ENCODE results near the gene PRKCB.
A peak's percentile ranks its signal among the peaks of the same experiment; 100 is the strongest.
"Not testable (repeated sequence)": the region's sequence is repeated elsewhere in the genome, so short reads cannot be mapped to it uniquely, and the experiment has no call there.

The PRKCB gene

DNA sequence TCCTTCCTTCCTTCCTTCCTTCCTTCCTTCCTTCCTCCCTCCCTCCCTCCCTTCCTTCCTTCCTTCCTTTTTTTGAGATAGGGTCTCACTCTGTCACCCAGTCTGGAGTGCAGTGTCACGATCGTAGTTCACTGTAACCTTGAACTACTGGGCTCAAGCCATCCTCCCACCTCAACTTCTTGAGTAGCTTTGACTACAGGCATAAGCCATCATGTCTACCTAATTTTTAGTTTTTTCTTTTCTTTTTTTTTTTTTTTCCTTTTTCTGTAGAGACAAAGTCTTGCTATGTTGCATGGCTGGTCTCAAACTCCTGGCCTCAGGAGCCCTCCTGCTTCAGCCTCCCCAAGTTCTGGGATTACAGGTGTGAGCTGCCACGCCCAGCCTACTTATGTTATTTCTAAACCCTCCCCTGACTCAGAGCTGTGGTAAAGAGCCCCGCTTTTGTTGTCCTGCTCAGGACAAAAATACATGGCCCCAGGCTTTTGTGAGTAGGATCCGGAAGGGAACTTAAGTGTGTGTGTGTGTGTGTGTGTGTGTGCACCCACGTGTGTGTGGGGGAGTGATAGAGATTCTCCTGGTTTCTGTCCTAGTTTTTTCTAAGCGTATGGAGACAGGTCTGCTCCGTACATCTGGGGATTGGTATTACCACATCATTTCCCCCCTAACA, 67.1 kb downstream of the PRKCB start:
- DNase-seq (ENCODE audit: low read depth), result peak; percentile 6

DNA sequence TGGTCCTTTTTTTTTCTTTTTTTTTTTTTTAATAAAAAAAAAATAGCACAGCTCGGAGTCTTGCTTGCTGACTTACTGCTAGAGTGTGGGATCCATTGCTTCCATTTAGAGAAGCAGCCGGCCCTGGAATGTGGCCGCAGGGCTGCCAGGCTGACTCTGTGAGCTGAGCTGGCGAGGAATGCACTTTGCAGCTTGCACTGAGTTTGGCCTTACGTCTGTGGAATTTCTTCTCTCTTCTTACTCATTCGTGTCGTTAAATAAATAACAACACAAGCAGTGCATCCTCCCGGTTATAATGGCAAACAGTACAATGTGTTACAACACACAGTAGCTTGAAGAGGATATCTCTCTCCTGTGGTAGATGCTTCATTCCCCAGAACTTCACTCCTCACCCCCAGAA, 69.2 kb downstream of the PRKCB start:
- peak; percentile 95 for DNase-seq (ENCODE audit: low read depth)

DNA sequence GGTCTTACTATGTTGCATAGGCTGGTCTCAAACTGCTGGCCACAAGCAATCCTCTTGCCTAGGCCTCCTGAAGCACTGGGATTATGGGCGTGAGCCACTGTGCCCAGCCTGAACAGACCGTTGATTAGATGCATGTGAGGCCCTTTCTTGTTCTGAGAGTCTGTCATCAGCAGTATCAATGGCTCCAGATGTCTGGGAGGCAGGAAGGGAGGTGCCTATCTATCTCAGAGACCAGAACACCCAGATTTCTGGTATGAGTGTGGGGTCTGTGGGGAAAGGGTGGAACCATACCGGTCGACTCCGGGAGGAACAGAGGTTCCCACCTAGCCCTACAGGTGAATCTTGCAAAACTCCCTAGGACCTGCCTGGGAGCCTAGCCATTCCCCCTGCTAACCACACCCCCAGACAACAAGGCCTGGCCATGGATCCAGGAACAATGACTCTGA, 71.7 kb downstream of the PRKCB start:
- DNase-seq (ENCODE audit: low read depth), result no peak

DNA sequence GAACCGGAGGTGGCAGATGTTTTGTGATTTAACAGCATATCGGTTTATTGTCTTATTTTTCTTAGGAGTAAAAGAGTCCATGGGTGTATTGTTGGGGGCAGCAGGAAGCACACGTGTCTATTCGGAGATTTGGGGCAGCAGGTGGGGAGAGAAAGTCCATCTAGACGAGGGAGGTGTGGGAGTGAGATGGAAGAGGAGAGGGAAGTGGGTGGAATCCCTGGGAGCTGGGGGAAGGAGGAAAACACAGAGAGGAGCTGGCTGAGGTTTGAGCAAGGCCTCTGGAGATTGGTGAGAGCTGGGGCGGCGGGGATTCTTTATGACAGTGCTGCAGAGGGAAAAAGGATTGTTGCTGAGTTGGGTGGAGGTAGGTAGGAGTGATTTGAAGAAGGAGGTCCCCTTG, 72.1 kb downstream of the PRKCB start:
- no peak for DNase-seq (ENCODE audit: low read depth)

DNA sequence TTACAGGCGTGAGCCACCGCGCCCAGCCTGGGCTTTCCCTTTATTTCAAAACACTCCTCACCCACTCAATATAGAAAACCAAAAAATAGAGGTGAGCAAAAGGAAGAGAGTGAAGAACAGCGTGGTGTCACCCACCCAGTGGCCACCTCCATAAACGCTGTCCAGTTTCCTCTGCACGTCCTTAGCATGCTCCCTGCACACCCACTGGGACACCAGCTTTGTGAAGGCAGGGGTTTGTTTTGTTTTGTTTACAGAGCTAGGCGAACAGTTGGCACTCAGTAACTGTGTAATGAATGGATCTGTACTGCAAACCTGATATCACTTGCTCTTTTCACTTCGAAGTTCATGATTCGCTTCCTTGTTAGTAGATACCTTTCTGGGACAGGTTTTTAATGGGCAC, 73.0 kb downstream of the PRKCB start:
- no peak for DNase-seq (ENCODE audit: low read depth)

DNA sequence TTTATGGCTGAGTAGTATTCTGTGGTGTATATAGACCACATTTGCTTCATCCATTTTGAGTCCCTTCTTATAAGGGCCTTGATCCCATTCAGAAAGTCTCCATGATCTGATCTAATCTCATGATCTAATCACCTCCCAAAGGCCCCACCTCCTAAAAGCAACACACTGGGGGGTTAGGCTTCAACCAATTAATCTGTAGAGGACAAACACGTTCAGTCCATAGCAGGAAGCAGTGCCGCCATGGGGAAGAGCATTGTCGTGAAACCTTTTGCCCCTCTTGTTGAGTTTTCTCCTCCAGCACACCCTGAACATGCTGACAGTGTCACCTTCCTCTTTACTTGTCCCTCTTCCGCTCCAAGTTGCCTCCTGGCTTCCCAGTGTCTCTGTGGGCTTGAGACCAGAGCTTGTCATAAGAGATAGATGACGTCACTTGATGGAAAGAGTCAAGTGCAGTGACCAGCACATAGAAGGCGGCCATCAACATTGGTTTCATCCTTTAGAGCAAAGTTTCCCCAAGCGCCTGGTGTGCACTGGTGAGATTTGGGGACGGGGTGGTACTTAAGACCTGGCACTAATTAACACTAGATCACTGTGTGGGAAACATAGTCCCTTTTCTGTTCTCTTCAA, 74.1 kb downstream of the PRKCB start:
- no peak for DNase-seq (ENCODE audit: low read depth)

DNA sequence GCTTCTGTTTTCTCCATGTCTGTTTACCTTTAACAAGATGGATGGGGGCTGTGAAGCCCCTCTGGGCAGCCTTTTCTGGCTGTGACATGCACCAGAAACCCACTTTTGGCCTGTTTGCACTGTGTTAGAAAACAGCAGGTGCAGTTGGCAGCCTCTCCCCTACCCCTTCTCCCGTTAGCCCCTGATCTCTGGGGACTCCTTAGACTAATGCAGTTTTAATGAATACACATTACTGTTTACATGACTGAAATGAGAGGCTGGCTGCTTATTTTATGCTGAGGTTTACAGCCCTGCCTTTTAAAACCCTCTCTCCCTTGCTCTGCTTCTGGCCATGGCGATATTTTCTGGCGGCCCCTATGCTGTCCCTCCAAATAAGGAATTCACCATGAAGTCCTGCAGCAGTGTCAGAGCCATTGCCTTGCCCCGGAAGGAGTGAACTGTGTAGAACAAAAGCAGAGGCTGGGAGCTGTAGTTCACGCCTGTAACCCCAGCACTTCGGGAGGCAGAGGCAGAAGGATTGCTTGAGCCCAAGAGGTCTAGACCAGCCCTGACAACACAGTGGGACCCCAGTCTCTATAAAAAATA, 79.3 kb downstream of the PRKCB start:
- no peak for DNase-seq (ENCODE audit: low read depth)

DNA sequence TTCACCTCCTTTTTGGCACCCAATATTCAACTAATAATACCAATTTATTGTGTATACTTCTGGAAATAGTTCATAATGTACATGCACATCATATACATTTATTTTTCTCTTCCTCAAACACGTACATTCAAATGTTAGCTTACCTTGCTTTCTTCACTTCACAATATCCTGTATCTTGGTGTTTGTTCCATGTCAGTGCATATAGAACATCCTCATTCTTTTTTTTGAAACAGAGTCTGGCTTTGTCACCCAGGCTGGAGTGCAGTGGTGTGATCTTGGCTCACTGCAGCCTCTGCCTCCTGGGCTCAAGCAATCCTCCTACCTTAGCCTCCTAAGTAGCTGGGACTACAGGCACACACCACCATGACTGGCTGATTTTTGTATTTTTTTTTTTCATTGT, 80.8 kb downstream of the PRKCB start:
- not testable (repeated sequence) for DNase-seq (ENCODE audit: low read depth)

DNA sequence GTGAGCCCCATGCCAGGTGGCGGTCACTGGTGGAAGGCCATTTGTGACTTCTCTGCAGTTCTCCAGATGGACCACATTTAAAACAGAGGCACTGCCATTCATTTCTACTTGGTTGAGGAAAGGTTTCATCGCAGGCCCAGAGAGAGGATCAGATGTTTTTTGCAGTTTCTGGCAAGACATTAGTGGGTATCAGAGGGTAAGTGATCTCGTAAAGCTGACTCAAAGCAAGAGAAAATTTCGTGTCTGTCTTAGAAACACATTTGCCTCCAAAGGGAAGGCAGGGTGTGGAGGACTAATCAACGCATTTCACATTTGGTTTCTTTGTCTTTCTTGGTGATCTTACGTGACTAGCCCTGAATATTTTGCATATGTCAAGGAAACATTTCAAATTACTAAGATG, 81.8 kb downstream of the PRKCB start:
- no peak for DNase-seq (ENCODE audit: low read depth)

DNA sequence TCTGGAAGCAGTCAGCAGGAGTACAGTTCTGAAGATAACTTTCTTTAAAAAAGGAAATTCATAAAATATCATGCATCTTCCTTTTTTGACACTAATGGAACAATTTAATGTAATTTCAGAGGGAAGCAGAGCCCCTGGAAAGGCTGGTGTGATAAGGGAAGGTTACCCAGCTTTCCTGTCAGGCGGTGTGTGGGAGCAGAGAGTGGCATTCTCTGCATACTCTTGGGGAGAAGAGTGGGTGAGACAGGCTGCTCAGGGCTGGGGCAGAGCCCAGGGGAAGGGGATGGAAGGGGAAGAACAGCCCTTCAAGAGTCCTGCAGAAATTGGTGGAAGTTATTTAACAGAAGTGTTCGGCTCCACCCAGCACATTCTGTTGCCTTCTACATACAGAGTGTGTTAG, 84.7 kb downstream of the PRKCB start:
- DNase-seq (ENCODE audit: low read depth), result no peak

DNA sequence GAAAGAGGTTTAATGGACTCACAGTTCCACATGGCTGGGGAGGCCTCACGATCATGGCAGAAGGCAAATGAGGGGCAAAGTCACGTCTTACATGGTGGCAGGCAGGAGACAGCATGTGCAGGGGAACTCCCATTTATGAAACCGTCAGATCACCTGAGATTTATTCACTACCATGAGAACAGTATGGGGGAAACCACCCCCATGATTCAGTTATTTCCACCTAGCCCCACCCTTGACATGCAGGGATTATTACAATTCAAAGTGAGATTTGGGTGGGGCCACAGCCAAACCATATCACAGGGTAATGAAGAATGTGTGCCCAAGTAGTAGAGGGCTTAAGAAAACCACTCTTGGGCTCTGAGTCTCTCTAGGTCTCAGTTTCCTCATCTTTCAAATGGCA, 85.1 kb downstream of the PRKCB start:
- DNase-seq (ENCODE audit: low read depth), result no peak

DNA sequence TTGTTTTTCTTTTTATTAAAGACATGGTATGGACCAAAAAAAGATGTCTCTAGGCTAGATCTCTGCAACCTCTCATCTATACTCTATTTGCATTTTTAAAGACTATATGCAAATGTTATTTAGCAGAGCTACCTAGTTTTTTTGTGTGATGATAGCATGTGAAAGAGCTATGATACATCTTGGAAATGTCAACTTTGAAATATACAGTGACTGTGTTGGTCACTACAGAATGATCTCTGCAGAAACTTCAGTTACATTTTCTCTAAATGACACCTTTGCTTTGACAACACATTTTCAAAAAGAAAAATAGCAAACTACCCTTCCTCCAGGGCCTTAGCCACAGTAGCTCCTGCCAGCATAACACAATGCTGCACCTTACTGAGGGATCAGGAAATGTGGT, 86.6 kb downstream of the PRKCB start:
- no peak for DNase-seq (ENCODE audit: low read depth)

DNA sequence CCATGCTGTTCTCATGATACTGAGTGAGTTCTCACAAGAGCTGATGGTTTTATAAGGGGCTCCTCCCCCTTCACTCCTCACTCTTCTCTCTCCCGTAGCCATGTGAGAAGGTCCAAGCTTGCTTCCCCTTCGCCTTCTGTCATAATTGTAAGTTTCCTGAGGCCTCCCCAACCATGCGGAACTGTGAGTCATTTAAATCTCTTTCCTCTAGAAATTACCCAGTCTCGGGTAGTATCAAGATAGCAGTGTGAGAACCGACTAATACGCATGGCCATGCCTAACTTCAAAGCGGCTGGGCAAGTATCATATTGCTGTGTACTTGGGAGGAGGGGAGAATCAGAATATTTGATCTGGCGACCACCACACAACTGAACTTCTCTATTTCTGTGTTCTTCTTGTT, 88.3 kb downstream of the PRKCB start:
- DNase-seq (ENCODE audit: low read depth), result no peak

DNA sequence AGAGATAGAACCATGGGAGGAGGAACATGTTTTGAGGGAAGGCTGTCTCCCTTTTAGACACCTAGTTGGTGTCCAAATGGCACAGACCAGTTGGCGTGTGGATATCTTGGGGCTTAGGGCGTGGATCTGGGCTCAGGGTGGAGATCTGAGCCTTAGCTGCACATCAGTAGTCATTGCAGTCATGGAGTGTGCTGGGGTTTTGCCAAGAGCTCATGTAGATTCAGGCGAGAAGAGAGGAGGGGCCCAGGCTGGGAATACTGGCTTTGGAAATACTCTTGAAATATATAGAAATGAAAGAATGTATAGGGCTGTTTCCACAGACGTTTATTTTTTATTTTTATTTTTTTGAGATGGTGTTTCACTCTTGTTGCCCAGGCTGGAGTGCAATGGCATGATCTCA, 92.0 kb downstream of the PRKCB start:
- DNase-seq (ENCODE audit: low read depth), result no peak

DNA sequence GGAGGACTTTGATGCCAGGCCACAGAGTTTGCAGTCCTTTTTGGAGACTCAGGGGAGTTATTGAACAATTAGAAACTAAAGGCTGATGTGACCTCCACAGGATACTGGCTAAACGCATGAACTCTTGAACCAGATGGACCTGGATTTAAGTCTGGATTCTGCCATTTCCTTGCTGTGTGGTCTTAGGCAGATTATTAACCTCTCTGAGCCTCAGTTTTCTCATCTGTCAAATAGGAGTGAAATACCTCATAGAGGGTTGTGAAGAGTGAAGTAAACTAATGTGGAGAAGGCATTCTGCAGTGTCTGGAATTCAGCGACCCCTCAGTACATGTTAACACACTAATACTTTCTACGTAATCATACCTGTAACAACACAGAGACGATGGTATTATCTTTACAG, 93.5 kb downstream of the PRKCB start:
- DNase-seq (ENCODE audit: low read depth), result no peak

DNA sequence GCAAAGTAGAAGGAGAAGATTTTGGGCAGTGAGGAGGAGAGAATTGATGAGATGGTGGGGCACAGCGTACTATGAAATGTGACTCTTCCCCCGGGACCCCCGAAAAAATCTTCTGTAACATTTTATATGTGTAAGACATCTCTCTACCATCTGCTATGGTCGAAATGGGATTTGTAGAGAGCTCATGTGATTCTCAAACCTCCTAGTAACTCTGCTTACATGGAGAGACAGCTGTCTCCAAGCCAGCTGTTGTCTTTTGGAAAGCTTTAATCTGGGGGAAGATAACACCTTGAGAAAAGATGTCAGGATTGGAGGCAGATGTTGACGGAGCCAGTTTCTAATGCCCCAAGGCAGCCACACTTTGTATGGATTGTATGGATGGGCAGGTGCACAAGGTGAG, 94.1 kb downstream of the PRKCB start:
- no peak for DNase-seq (ENCODE audit: low read depth)

DNA sequence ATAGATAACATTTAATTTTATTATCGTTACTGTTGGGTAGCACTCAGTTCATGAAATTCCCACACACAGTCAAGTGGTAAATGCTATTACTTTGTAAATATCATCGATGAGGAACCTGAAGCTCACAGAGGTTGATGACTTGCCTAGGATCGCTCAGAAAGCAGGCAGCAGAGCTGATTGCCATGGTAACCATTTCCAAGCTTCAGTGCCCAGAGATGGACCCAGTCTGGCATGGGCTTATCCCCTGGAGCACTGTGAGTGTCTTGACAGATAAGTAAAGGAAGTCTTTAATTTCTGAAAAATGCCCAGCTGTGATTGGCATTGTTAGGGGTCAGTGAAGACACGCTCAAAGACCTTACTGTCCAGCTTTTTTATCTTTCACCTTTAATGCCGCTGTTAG, 95.0 kb downstream of the PRKCB start:
- no peak for DNase-seq (ENCODE audit: low read depth)

DNA sequence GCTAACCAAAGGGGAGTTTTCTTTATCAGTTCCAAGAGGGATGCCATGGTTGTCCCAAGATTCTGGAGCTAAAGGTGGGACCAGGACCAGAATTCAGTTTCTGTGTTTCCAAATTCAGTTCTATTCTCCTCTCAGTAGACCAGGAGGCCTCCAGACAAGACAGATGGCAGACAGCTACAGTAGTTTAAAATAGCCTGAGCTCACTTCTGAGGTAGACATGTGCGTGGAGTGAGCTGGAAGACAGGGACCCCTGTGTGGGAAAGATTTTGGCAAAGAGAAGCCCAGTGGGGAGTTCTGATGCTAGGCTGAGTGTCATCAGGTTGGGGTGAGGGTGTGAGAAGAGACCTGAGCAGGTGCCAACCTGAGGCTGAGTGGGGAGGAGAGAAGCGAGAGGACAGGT, 95.4 kb downstream of the PRKCB start:
- DNase-seq (ENCODE audit: low read depth), result no peak

DNA sequence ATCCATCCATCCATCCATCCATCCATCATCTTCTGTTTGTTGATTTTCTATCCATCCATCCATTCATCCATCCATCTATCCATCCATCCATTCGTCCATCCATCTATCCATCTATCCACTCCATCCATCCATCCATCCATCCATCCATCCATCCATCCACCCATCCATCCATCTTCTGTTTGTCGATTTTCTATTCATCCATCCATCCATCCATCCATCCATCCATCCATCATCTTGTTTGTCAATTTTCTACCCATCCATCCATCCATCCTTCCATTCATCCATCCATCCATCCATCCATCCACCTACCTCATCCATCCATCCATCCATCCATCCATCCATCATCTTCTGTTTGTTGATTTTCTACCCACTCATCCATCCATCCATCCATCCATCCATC, 97.9 kb downstream of the PRKCB start:
- DNase-seq (ENCODE audit: low read depth), result not testable (repeated sequence)

DNA sequence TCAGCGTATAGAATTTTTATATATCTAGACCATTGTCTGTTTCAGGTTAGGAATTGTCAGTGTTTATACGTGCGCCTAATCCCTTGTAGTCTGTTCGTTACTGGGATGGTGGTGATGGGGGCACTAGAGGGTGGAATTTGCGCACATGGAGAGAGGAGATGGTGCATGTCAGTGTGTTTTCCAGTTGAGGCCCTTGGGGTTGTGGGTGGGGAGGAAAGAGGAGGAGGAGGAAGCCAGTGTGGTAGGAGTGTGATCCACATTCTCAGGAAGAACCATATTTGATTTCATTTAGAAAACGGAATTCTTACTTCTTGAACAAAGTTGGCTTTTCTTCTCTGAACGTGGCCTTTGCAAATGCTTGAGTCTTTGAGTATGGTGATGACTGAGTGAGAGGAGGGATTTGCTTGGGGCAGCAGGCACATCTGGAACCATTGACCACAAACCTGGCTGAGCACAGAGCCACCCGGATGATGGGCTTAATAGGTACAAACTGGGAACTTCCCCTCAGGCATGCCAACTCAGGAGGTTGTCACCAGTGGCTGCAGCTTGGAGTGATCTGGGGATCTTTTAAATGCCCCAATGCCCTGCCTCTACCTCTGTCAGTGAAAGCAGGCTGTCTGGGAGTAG, 98.9 kb downstream of the PRKCB start:
- DNase-seq (ENCODE audit: low read depth), result no peak

DNA sequence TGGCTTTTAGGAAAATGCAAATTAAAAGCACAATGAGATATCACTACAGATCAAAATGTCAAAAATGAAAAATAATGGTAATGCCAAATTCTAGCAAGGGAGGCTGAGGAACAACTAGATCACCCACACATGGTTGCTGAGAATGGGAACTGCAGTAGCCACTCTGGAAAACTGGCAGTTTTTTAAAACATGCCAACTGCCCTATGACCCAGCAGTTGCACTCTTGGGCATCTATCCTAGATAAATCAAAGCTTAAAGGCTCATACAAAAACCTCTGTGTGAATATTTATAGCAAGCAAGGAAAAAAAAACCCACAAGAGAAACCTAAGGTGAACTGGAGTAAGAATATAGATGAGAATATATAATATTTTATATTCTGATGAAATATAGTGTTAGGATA, 104.3 kb downstream of the PRKCB start:
- no peak for DNase-seq (ENCODE audit: low read depth)

DNA sequence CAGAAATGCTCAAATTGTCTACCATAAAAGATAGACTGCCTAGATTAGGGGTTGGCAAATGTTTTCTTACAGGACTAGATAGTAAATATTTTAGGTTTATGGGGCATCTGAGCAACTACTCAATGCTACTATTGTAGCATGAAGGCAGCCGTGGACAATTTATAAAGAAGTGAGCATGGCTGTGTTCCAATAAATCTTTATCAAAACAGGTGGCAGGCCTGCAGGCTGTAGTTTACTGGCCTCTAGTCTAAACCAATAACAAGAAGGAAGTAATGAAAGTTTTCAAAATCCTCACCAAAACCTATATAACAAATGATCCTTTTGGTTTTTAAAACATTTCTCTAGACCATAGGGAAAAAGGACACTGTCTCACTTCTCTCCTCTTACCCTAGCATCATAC, 105.2 kb downstream of the PRKCB start:
- DNase-seq (ENCODE audit: low read depth), result no peak

DNA sequence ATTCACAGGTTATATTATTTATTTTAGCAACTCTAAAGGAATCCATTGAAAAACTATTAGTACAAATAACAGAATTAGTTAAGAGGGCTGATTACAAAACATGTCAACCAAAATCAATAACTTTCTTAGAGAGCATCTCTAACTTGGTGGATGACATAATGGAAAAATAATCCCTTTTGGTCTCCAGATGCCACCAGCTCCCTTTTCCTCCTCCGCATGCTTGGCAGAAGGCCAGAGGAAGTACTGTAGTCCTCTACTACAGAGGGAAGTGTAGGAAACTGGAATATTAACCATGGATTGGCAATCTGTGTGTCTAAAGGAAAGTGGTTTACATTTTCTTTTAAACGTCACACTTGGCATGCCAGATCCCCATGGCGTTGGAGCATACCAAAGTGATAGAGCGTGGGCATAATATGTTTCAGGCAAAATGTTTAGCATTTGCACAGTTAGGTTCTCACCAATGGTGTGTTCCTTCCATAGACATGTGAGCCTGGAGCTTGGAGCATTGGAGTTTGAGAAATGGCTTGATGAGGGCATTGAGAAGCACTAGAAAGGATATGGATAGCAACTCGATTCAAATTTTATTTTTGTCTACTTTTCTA, 106.3 kb downstream of the PRKCB start:
- DNase-seq (ENCODE audit: low read depth), result no peak
